Ovary (tissue), 9 donors: ENCODE data around the gene ZSWIM5. TPM values are rescaled to one million over a fixed set of nuclear protein-coding genes. Genes with fewer than 3 reads are reported as not detected.

ENCODE experiments used
- DNase-seq, 5 donors: peaks; one replicate each; pipeline ENCODE4 v3.0.0-alpha.2; 2019 to 2020
- H3K27ac ChIP-seq, 2 donors: fragments of 200-600 bp; one replicate each; pipeline versions ENCODE4 v1.5.1 to v1.8.0; 2019 to 2022
- H3K27me3 ChIP-seq: fragments of 200-600 bp; one replicate; pipeline ENCODE4 v1.8.0; 2022
- H3K36me3 ChIP-seq: fragments of 200-600 bp; sonication (generic); one replicate; pipeline ENCODE4 v1.5.1; 2019
- H3K4me1 ChIP-seq: one replicate; pipeline ENCODE4 v1.8.1; 2013; ENCODE audit warnings: mild to moderate bottlenecking, moderate library complexity; ENCODE audit not compliant: insufficient read depth
- H3K4me3 ChIP-seq: fragments of 200-600 bp; sonication (generic); one replicate; pipeline ENCODE4 v1.5.1; 2017
- H3K9me3 ChIP-seq, 2 donors: fragments of 200-600 bp in 1 of 2; sonication (generic) in 1 of 2; one replicate each; pipeline versions ENCODE4 v1.5.1 to v1.8.1; 2013 to 2019; ENCODE audit warnings: mild to moderate bottlenecking in 1 of 2, moderate library complexity in 1 of 2
- EP300 ChIP-seq: sonication (generic); formaldehyde crosslinking; IDR thresholded peaks from one replicate; pipeline ENCODE4 v1.6.1; 2017; ENCODE audit warnings: antibody characterized with exemption
- POLR2A ChIP-seq: fragments of 450-650 bp; IDR thresholded peaks from one replicate; pipeline ENCODE4 v1.6.1; 2017; ENCODE audit warnings: antibody characterized with exemption, mild to moderate bottlenecking, moderate library complexity
- whole genome bisulfite sequencing, 3 donors: extraction: QIAGEN DNeasy Blood & Tissue Kit in 1 of 3; methylation state at CpG; one replicate each; pipeline versions ENCODE4 v1.1.5 to v1.1.7; 2013 to 2017; 5-methylcytosine and 5-hydroxymethylcytosine counted together
- intact Hi-C, 4 donors: fragments of 100-400 bp; cut with DNase I; formaldehyde crosslinking; loops; one replicate each; pipeline versions ENCODE4 v1.11.0 to v1.15.1; 2022 to 2023
- polyA plus RNA-seq, 2 donors: library from polyadenylated mRNA; stranded (reverse); fragments of 200-250 nt in 1 of 2; fragments of 350-450 nt in 1 of 2; fragmentation: Illumina TruSeq in 1 of 2; extraction: RNeasy Lipid Tissue Mini Kit (QIAGEN cat#74804) in 1 of 2; gene quantifications; one replicate each; pipeline ENCODE4 v1.2.3, GENCODE V29; 2013 to 2014
- total RNA-seq, 7 donors: library from RNA; depleted of rRNA in 2 of 7; stranded (reverse); fragments of >200 nt in 2 of 7; fragmentation: NEBNext Ultra II Directional in 3 of 7; extraction: Animal tissue kit (Norgen Biotek cat#: 25700) in 3 of 7; gene quantifications; one replicate each; pipeline versions ENCODE4 v1.1.0 to v1.2.4, GENCODE V29; 2016 to 2023
- TF ChIP-seq, protein P1 (sequence below), 3 donors: fragments of 450-650 bp in 2 of 3; fragments of 200-600 bp in 1 of 3; IDR thresholded peaks; one replicate each; pipeline versions ENCODE4 v1.5.1 to v1.8.0; 2016 to 2022; ENCODE audit warnings: antibody characterized with exemption in 3 of 3, mild to moderate bottlenecking in 1 of 3
- donor health status: DM: no; HTN: no; CAD: no; lungs with moderate emphysema.
- donor health status: DM: no; HTN: no; CAD: no.
- donor health status: Bipolar disorder and iron deficiency.
- donor health status: DM: yes; HTN: yes; CAD: no.
- donor health status: DM: no; HTN: no; CAD: no.
- donor health status: DM: yes; HTN: yes; CAD: no.

Gene ZSWIM5
- total and polyA plus RNA-seq, 9 donors, result 6.0 to 13.3 (median 10.0) TPM

DNA sequence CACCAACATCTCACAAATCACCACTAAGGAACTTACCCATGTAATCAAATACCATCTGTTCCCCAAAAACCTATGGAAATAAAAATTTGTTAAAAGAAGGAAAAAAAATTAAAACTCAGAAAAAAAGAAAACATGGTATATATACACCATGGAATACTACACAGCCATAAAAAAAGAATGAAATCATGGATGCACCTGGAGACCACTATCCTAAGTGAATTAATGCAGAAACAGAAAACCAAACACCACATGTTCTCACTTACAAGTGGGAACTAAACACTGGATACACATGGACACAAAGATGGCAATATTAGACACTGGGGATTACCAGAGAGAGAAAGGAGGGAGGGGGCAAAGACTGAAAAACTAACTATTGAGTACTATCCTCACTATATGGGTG lies 50.4 kb downstream of the ZSWIM5 start:
- no peaks in the 10 kb centered on the region for H3K9me3 ChIP-seq
- no peaks in the 10 kb centered on the region for H3K36me3 ChIP-seq
- TF ChIP-seq, protein P1, sequence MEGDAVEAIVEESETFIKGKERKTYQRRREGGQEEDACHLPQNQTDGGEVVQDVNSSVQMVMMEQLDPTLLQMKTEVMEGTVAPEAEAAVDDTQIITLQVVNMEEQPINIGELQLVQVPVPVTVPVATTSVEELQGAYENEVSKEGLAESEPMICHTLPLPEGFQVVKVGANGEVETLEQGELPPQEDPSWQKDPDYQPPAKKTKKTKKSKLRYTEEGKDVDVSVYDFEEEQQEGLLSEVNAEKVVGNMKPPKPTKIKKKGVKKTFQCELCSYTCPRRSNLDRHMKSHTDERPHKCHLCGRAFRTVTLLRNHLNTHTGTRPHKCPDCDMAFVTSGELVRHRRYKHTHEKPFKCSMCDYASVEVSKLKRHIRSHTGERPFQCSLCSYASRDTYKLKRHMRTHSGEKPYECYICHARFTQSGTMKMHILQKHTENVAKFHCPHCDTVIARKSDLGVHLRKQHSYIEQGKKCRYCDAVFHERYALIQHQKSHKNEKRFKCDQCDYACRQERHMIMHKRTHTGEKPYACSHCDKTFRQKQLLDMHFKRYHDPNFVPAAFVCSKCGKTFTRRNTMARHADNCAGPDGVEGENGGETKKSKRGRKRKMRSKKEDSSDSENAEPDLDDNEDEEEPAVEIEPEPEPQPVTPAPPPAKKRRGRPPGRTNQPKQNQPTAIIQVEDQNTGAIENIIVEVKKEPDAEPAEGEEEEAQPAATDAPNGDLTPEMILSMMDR (IDR thresholded peaks at IDR 0.05), result no peak
- TF ChIP-seq POLR2A (no peak), EP300 (no peak)
- no peak overlapping the region for H3K4me3 ChIP-seq
- no peaks in the 10 kb centered on the region for H3K27me3 ChIP-seq
- no peaks in the 10 kb centered on the region for H3K4me1 ChIP-seq
- no peak overlapping the region for H3K27ac ChIP-seq
- no peak for DNase-seq
- intact Hi-C loops, result no loop called here

DNA sequence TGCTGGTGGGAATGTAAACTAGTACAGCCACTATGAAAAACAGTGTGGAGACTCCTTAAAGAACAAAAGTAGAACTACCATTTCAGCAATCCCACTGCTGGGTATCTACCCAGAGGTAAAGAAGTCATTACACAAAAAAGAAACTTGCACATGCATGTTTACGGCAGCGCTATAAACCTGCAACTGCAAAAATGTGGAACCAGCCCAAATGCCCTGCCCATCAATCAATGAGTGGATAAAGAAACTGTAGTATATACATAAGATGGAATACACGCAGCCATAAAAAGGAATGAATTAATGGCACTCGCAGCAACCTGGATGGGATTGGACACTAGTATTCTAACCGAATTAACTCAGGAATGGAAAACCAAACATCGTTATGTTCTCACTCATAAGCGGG lies 51.0 kb downstream of the ZSWIM5 start:
- Histone ChIP-seq H3K27me3 (no peaks in the 10 kb centered on the region), H3K4me1 (no peaks in the 10 kb centered on the region), H3K9me3 (no peaks in the 10 kb centered on the region), H3K36me3 (no peaks in the 10 kb centered on the region), H3K27ac (no peak overlapping the region), H3K4me3 (no peak overlapping the region)
- intact Hi-C loops, result no loop called here
- TF ChIP-seq POLR2A (no peak), EP300 (no peak)
- TF ChIP-seq, protein P1 (IDR thresholded peaks at IDR 0.05), result no peak
- WGBS, 3 donors, result 92 to 97% (median 96%) methylated on average over 7 of the region's 7 CpGs
- DNase-seq, result no peak

DNA sequence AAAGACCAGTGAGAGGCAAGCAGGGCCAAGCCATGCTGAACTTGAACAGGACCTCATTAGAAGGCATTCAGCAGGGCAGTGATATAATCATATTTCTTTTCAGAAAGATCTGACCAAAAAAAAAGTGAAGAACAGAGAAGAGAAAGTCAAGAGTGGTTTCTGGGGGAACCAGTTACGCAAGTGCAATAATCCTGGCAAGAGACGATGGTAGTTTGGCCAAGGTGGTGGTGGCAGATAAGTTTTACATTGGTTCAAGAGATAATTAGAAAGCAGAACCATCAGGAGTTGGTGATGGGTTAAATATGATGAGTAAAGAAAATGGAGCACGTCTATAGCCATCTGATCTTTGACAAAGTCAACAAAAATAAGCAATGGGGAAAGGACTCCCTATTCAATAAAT lies 54.3 kb downstream of the ZSWIM5 start:
- Histone ChIP-seq H3K36me3 (no peaks in the 10 kb centered on the region), H3K4me1 (no peaks in the 10 kb centered on the region), H3K9me3 (no peaks in the 10 kb centered on the region), H3K27me3 (no peaks in the 10 kb centered on the region), H3K4me3 (no peak overlapping the region), H3K27ac (no peak overlapping the region)
- no peak for DNase-seq
- TF ChIP-seq EP300 (no peak), POLR2A (no peak)
- TF ChIP-seq, protein P1 (IDR thresholded peaks at IDR 0.05), result no peak
- intact Hi-C loops, result no loop called here
- WGBS, 3 donors, result 65 to 75% (median 73%) methylated on average over 3 of the region's 3 CpGs

DNA sequence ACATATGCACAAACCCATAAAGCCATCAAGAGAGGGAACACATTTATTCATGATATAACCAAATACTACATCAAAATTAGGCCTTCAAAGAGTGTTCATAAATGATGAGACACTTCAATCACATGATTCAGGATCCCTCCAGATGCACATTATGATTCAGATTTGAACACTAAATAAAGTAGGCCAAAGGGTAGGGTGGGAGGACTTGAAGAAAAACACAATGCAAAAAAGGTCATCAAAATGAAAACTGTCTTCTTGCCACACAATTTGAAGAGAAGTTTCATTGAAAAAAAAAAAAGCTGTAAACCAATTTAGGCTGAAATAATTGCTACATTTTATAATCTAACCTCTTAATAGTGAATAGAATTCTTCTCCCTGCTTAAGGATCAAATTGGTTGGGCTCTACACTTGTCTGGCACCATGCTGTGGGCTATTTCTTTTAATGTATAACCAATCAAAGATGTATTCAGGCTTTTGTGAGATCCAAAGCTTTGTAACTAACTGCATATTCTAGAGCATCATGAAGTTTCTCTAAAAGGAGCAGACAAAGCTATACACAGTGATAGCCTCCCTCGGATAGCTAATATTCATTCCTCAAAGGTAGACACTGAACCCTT lies 58.1 kb downstream of the ZSWIM5 start:
- no peak for TF ChIP-seq EP300
- no peak for TF ChIP-seq POLR2A
- TF ChIP-seq, protein P1 (IDR thresholded peaks at IDR 0.05), result no peak
- H3K36me3 ChIP-seq, result no peaks in the 10 kb centered on the region
- no peaks in the 10 kb centered on the region for H3K27me3 ChIP-seq
- no peak overlapping the region for H3K27ac ChIP-seq
- H3K9me3 ChIP-seq, result no peaks in the 10 kb centered on the region
- intact Hi-C loops, result no loop called here
- no peak overlapping the region for H3K4me3 ChIP-seq
- no peak for DNase-seq
- WGBS, 3 donors, result 88 to 97% (median 93%) methylated on average over 1 of the region's 1 CpG
- H3K4me1 ChIP-seq, result no peaks in the 10 kb centered on the region
